Activated CD4-positive, alpha-beta T cell treated with anti-CD3 and anti-CD28 coated beads, Interleukin-2, amount 50 U/mL, for 4 hours (primary cell): Measurements from ENCODE around the gene SLF2.
"Not testable (repeated sequence)": the region's sequence is repeated elsewhere in the genome, so short reads cannot be mapped to it uniquely, and the experiment has no call there.

Experiments
- DNase-seq, 2 experiments: peaks; one replicate each; pipeline ENCODE4 v3.0.0-alpha.2; 2020

Gene SLF2

DNA sequence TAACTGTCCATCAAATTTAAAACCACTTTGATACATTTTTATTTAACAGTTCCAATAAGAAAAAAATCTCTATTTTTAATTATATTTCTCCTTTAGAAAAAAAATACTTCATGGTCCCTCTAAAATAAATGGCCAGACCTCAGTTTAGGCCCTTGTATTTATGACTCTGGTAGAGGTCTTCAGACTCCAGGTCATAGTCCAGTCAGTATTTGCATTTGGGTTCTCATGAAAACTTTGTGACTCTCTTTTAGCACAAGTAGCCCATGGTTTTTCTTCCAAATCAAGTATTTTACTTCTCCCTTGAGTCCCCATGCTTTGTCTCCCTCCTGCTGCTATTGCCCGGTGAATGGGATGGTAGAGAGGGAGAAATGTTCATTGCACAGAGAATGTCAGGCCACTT is 51.1 kb downstream of the SLF2 start:
- no peak for DNase-seq

DNA sequence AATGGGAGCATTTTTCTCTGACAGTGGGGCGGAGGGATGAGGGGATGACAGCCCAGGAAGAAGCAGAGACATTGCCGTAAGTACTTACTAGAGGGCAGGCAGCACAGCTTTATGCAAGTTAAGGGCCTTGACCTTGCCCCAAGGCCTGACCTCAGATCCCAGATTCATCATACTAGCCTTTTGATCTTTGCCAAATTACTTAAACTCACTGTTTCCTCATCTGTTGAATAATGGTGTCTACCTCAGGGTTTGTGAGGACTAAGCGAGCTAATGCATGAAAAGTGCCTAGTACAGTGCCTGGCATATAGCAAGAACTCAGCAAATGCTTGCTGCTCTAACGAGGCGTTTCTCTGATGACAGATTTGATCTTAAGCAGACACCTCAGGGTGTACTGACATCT is 53.1 kb downstream of the SLF2 start:
- no peak for DNase-seq

- no peak for DNase-seq
Observed at GRCh38 chr10:100966887-100967286, 54.1 kb downstream of the SLF2 start.

DNA sequence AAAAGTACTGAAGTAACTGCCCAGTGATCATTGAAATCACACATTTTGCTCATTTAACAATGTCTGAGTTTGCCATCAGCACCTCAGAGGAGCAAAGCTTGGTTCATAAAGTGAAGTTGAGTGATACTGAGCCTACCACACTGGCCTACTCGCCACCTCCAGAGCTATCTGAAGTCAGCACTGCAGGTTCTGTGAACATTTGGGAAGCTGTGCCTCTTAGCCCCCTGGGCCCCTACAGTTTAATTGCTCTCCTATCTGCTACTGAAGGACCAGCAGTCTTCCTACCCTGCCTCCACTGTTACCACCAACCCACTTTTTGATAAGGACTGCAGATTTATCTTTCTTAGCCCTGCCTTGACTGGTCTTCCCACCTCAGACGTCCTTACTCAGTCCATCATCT is 54.6 kb downstream of the SLF2 start:
- DNase-seq: no peak

GRCh38 chr10:100968062-100968736 is 55.4 kb downstream of the SLF2 start:
- DNase-seq: no peak

DNA sequence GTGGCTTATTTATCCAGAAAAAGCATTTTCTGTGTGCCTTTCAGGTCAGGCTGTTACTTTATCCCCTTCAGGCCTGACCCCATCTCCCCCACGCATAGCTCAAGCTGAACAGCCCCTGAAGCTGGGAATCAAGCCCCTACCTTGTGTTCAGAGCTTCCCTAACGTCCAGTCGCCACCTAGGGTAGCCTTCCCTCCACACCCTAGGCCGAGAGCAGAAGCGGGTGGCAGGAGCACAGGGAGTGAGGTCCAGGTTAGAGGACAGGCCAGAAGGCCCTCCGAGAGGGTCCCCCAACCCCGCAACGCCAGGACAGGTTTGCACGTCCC is 56.1 kb downstream of the SLF2 start:
- no peak for DNase-seq

- peak; percentile 18 to 26 for DNase-seq
Observed at GRCh38 chr10:100969187-100970075, 56.7 kb downstream of the SLF2 start, which contains the start of gene SEMA4G. Gene SEMA4G (plus strand): TSS chr10:100969504. CDS start chr10:100972913, 3,409 bp downstream.

DNA sequence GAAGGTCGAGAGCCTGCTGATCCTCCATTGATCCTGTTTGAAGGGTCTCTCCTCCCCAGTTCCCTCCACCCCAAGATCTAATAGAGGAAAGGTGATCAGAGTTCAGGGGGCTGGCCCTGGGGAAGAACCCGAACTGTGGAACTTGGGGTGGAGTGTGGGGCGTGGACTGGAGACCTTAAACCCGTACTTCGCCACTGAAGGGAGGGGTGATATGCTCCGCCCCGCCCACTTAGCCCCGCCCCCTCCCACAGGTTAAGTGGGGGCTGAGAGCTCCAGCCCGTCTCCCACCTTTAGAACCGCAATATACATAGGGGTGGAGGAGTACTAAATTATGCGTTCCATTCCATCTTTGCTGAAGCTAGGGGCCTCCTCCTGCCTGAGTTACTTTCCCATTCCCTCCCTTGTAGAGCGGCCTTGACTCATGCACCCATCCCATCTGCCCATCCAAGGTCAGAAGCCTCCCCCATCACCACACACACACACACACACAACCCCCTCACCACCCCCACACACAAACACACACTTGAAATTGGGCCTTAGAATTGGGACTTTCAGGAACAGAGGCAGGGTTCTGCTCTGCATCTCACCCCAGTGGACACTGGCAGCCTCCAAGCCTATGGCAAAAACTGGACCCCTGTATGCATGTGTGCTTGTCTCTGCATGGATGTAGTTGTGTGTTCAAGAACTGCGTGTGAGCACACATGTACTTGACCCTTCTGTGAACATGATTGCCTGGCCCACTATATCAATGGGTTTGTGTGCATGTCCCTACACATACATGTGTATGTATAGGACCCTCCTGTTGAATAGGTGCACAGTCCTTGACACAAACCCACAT is 57.5 kb downstream of the SLF2 start:
- DNase-seq: peak in 1 of 2 experiments; percentile 33

DNA sequence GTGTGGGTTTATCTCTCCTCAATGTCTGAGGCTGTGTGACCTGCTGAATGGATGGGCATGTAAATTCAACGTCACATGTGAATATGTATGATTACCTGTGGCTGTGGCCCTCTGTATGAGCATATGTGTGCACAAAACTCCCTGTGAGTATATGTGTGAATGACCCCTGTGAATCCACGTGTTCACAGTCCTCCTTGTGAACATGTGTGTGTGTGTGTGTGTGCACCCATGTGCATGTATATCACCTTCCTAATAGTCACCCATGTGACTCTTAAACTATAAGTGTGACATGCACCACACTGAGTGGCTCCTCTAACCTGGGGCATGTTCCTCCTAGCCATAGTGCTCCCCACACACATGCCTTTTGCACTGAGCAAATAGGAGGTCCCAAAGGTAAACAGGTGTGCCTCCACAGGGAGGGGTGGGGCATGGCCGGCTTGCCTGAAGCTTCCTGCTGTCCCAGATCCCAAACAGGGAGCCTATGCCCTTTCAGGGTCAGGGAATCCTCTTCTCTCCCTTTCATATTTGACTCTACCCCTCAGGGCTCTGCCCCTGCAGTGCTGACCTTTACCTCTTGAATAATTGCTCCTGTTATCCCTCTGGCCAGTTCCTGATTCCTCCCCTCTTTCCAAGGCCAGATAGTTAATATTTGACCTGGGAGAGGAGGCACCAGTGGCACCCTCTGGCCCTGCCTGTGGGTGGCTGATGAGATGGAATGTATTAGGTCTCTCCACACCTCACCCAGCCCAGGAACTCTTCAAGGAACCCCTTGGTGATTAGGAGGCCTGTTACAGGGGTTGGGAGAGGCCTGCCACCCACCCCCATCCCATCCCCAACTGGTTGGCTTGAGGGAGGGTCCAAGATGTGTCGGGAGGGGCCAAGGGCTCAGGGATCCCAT is 58.4 kb downstream of the SLF2 start:
- no peak for DNase-seq

GRCh38 chr10:100972115-100972903 is 59.5 kb downstream of the SLF2 start:
- DNase-seq: no peak

- no peak for DNase-seq
Observed at GRCh38 chr10:100972904-100973535, 60.3 kb downstream of the SLF2 start.

GRCh38 chr10:100975397-100975796 is 62.6 kb downstream of the SLF2 start:
- not testable (repeated sequence) for DNase-seq

DNA sequence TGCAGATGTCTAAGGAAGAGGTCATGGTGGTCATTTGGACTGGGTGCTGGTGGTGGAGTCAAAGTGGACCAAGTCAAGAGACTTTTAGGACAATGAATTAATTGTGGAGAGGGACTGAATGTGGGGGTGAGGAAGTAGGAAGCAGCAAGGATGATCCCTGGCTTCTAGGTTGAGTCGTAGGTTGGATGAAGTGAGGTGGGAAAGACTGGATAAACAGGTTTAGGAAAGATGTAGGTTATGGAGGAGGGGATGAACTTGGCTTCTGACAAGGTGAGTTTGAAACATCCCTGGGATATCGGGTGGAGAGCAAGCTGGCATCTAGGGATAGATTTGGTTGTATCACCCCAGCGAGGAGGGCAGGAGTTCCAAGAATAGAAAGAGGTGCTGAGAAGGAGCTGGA is 64.1 kb downstream of the SLF2 start:
- no peak for DNase-seq

DNA sequence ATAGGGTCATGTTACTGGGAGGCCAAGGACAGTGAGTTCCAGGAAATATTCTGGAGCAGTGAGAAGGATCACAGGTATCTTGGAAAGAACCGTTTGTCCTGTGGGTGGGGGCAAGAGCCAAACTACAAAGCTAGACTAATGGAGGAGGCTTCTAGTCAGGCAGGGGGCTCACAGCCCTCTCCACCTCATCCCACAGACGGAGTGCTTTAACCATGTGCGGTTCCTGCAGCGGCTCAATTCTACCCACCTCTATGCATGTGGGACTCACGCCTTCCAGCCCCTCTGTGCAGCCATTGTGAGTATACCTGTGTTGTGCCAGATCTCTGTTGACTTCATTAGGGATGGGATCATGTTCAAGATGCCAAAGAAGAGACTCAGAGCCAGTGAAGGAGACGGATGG is 64.7 kb downstream of the SLF2 start:
- DNase-seq: no peak

DNA sequence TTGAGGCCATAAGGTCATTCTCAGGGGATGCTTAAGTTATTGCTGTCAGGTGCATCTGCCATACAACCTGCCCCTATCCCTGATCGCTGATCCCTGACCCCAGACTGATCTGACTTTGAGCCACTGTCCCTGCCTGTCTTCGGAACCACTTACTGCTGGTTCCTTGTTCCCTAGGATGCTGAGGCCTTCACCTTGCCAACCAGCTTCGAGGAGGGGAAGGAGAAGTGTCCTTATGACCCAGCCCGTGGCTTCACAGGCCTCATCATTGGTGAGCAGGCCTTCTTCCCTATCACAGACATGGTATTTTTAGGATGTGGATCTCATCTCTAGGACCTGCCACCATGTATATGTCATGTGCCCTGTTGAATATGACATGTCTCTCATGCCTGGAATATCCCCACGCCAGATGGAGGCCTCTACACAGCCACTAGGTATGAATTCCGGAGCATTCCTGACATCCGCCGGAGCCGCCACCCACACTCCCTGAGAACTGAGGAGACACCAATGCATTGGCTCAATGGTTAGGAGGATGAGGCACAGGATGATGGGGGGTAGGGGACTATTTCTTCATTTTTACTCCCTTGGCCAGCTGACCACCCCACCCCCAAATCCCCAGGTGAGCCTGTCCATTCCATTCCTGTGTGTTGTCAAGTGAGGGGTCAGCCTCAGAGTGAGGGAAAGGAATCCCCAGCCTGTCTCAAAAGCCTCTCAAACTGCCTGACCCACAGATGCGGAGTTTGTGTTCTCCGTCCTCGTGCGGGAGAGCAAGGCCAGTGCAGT is 65.5 kb downstream of the SLF2 start:
- no peak for DNase-seq

DNA sequence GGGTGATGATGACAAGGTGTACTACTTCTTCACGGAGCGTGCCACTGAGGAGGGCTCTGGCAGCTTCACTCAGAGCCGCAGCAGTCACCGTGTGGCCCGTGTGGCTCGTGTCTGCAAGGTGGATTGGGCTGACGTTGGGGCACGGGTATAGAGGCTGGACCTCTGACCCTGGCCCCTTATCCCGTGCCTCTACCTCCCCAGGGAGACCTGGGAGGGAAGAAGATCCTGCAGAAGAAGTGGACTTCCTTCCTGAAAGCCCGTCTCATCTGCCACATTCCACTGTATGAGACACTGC is 66.1 kb downstream of the SLF2 start:
- no peak for DNase-seq

- DNase-seq: no peak
Observed at GRCh38 chr10:100979791-100980272, 67.1 kb downstream of the SLF2 start.

- DNase-seq: no peak
Observed at GRCh38 chr10:100980311-100980710, 67.5 kb downstream of the SLF2 start.

DNA sequence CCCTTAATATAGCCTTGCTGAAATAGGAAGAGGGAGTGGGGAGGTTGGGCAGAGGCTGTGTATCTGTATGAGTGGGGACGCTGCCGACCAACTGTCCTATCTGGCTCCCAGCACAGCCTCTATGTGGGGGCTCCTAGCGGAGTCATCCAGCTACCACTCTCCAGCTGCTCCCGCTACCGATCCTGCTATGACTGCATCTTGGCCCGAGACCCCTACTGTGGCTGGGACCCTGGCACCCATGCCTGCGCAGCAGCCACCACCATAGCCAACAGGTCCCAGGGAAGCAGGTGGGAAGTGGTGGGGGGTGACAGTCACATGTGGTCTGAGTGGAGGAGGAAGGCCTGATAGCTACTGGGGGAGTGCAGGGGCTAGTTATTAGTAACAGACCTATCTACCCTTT is 67.9 kb downstream of the SLF2 start:
- no peak for DNase-seq

DNA sequence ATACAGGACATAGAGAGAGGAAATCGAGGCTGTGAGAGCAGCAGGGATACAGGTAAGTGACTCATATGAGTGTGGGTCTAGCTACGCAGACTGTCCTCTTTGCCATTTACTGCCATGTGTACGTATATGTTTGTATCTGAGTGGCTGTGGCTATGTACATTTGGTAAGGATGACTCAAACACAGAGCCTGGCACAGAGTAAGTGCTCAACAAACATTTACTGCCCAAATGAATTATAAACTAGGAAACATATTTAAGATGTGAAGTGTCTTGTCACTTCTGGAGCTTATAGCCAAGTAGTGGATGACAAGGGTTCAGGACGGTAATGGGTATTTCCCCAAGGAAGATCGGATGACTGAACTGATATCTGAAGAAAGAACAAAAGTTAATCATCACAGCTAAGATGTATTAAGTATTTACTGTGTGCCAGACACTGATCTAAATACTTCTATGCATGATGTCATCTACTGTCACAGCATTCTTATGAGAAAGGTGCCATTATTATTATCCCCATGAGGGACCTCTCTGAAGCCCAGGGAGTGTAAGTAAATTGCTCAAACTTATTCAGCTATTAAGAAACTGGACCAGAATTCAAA is 68.5 kb downstream of the SLF2 start:
- DNase-seq: no peak
